GM21786 (cell line): ENCODE measurements around the gene INHA.
A peak's percentile ranks its signal among the peaks of the same experiment; 100 is the strongest.

Source experiments
- ATAC-seq: cut with Tn5 transposase; IDR thresholded peaks from one replicate; pipeline ENCODE4 v1.9.1; 2021; ENCODE audit not compliant: unreplicated experiment

Gene INHA

GRCh38 chr2:219608399-219608964 is 36.4 kb downstream of the INHA start:
- ATAC-seq: no peak

GRCh38 chr2:219609149-219609750 is 37.1 kb downstream of the INHA start:
- ATAC-seq: no peak

DNA sequence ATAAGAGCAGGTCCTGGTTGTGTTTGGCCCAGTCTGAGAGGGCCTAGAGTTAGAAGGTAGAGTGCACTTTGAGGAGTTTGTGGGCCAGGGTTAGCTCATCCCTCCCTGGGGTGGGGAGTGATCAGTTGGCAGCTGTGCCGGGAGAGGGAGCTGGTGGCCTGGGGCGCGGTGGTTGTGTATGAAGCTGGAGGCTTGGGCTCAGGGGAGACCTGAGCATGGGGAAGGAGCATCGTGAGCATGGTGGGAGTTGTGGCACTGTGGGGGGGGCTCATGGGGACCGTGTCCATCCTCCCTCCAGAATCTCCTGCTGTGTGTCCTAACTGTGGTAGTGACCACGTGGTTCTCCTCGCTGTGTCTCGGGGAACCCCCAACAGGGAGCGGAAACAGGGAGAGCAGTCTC is 39.2 kb downstream of the INHA start:
- ATAC-seq: no peak

- no peak for ATAC-seq
Observed at GRCh38 chr2:219611866-219612576, 39.9 kb downstream of the INHA start.

DNA sequence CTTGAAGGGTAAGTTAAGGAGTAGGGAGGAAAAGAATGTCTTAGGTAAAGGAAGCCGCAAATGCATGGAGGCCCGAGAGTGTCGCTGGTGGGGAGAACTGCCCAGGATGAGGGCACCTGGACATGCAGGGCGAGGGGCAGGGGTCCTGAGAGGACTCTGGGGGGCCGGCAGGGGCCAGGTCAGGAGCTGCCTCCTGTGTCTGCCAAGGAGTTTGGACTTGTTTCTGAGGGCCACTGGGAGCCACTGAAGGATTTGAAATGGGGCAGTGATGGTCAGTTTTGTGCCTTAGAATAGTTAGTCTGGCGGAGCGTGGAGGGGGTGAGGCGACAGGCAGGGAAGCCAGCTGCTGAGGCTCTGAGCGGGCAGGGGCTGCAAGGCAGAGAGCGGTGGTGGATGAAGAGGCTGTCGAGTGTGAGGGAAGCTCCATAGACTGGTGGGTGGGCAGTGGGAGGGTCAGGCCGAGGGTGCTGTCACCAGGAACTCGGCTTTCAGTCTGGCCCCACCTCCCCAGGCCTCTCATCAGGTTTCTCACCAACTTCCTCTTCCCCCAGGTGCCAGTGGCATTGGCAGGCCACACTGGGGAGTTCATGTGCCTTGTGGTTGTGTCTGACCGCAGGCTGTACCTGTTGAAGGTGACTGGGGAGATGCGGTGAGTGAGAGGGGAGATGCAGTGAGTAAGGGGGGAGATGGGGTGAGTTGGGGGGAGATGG is 40.6 kb downstream of the INHA start:
- ATAC-seq: peak; percentile 44

DNA sequence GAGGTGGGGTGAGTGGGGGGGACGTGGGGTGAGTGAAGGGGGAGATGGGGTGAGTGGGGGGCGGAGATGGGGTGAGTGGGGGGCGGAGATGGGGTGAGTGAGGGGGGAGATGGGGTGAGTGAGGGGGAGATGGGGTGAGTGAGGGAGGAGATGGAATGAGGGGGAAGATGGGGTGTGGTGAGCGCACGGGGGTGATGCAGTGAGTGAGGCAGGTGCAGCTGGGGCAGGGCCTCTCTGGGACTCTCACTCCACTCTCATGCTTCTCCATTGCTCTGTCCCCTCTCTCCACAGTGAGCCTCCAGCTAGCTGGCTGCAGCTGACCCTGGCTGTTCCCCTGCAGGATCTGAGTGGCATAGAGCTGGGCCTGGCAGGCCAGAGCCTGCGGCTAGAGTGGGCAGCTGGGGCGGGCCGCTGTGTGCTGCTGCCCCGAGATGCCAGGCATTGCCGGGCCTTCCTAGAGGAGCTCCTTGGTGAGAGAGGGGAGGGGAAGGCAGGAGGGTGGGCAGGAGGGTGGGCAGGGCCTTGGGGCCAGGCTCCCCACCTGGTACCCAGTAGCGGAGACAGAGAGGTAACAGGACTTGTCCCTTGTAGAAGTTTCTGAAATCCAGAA is 41.5 kb downstream of the INHA start:
- ATAC-seq: no peak

- no peak for ATAC-seq
Observed at GRCh38 chr2:219614076-219614860, 42.2 kb downstream of the INHA start.

DNA sequence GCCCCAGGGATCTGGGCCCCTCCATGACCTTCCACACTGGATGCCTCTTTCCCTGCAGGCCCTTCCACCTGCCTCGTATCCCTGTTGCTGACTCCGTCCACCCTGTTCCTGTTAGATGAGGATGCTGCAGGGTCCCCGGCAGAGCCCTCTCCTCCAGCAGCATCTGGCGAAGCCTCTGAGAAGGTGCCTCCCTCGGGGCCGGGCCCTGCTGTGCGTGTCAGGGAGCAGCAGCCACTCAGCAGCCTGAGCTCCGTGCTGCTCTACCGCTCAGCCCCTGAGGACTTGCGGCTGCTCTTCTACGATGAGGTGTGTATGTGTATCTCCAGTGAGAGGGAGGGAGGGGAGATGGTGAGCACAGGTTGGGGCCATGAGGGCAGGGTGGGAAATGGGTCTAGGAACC is 42.9 kb downstream of the INHA start:
- no peak for ATAC-seq

DNA sequence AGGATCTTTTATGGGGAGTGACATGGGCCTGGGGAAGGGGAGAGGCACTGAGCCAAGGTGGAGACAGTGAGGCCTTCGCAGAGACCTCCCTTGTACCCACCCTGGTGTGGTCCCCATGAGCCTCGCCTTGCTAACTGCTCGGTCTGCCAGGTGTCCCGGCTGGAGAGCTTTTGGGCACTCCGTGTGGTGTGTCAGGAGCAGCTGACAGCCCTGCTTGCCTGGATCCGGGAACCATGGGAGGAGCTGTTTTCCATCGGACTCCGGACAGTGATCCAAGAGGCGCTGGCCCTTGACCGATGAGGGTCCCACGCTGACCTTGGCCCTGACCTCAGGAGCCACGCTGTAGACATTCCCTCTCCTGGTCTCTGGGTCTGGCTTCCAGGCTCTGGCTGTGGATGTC is 43.8 kb downstream of the INHA start:
- no peak for ATAC-seq

GRCh38 chr2:219616550-219616949 is 44.4 kb downstream of the INHA start:
- ATAC-seq: no peak

GRCh38 chr2:219618733-219619122 is 46.6 kb downstream of the INHA start:
- no peak for ATAC-seq

GRCh38 chr2:219619235-219619634 is 47.1 kb downstream of the INHA start:
- no peak for ATAC-seq

DNA sequence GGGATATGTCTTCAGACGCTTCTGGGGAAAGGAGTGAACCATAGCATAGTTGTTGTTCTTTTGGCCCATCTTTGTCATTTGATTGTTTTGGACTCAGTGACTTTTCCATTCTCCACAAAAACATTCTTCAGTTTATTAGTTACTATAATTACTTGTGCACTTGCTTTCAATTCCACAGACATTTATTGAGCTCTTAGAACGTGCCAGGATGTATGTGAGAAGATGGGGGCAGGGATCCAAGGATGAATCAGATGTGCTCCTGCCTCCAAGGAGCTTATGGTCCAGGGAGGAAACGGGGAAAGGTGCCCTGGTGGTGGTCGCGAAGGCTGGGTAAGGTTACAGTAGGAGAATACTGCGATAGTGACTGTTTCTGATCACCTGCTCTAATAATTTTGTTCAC is 48.4 kb downstream of the INHA start:
- no peak for ATAC-seq

DNA sequence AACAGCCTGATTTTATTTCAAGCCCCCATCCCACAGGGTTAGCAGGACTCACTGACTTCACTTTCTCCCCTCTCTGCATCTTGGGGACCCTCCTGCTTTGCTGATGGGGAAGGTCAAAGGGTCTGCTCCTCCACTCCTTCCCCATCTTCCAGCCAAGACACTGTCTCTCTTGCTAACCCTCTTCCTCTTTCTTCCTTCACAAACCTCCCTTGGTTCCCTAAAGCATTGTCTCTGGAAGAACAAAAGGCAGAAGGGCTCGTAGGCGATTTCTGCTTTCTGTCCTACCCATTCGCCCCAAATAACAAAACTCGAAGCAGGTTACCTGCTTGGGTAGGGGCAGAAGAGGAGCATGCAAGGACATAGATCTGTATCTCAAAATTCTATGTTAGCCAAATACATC is 49.8 kb downstream of the INHA start:
- no peak for ATAC-seq

- no peak for ATAC-seq
Observed at GRCh38 chr2:219622472-219622871, 50.4 kb downstream of the INHA start.

DNA sequence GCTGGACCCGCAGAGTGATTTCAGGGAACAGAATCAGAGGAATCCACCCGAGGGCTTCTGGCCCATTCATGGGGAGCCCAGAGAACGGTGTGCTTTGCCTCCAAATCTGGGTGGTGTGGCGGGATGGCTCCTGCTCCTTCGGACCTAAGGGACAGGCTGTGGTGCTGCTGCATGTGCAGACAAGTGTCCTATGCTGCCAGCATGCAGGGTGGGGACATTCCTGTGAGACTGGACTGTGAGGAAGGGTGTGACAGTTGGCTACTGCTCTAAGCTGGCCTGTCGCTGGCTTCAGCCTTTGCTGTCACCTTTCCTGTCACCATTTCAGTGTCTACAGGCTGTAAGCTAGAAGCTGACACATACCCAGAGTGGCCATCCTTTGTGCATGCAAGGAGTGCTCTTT is 52.5 kb downstream of the INHA start:
- no peak for ATAC-seq

DNA sequence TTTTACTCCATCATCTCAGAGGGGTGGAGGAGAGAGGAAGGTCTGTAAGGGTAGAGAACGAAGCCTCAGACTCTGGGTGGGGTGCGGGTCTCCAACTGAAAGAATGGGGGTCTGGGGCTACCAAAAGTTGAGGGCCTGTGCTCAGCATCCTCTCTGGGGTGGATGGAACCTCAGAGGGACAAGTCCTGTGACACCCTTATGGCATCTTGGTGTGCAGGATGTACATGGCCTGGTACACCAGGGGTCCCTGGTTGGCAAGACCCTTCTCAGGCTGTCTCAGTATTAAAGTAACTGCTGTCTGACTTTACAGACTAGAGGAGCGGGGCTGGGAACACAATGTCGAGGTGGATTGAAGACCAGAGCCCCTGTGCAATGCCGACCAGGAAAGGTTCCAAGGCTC is 53.1 kb downstream of the INHA start:
- ATAC-seq: no peak
